Stimulated activated CD4-positive, alpha-beta T cell treated with anti-CD3 and anti-CD28 coated beads, Interleukin-15, amount 100 ng/mL, for 48 hours (primary cell): Measurements from ENCODE around the gene MS4A6A.
"Not testable (repeated sequence)": the region's sequence is repeated elsewhere in the genome, so short reads cannot be mapped to it uniquely, and the experiment has no call there.

ENCODE experiments used
- DNase-seq, 2 donors: peaks; one replicate each; pipeline ENCODE4 v3.0.0-alpha.2; 2020; ENCODE audit warnings: low read depth in 2 of 2

MS4A6A gene

GRCh38 chr11:60129853-60130252 lies 53.0 kb downstream of the MS4A6A start:
- DNase-seq: no peak

GRCh38 chr11:60128866-60129265 lies 54.0 kb downstream of the MS4A6A start:
- not testable (repeated sequence) for DNase-seq

GRCh38 chr11:60128376-60128775 lies 54.5 kb downstream of the MS4A6A start:
- DNase-seq: no peak

GRCh38 chr11:60127311-60127811 lies 55.5 kb downstream of the MS4A6A start:
- no peak for DNase-seq

GRCh38 chr11:60125956-60126585 lies 56.8 kb downstream of the MS4A6A start:
- no peak for DNase-seq

- no peak for DNase-seq
Observed at GRCh38 chr11:60124802-60125432, 58.0 kb downstream of the MS4A6A start.
